Measurements from ENCODE around the gene PFKFB3.
"Not testable (repeated sequence)": the region's sequence is repeated elsewhere in the genome, so short reads cannot be mapped to it uniquely, and the experiment has no call there.

Gene PFKFB3

GRCh38 chr10:6239213-6239991 lies 36.7 kb downstream of the PFKFB3 start:
- peak; percentile 40 for DNase-seq (ENCODE audit: low spot score)
- no peak for TF ChIP-seq CTCF (IDR thresholded peaks at IDR 0.05; ENCODE audit: extremely low read depth, insufficient read depth, missing control alignments)
- in situ Hi-C loops (cut with MboI; ENCODE audit: low pct_unique_long_range_greater_than_20kb, low sequenced_read_pairs, unreplicated experiment) = no loop called here

GRCh38 chr10:6240254-6240653 lies 37.5 kb downstream of the PFKFB3 start:
- TF ChIP-seq CTCF (IDR thresholded peaks at IDR 0.05; ENCODE audit: extremely low read depth, insufficient read depth, missing control alignments) = no peak
- no peak for DNase-seq (ENCODE audit: low spot score)
- in situ Hi-C loops (cut with MboI; ENCODE audit: low pct_unique_long_range_greater_than_20kb, low sequenced_read_pairs, unreplicated experiment) = no loop called here

- in situ Hi-C loops (cut with MboI; ENCODE audit: low pct_unique_long_range_greater_than_20kb, low sequenced_read_pairs, unreplicated experiment) = no loop called here
- DNase-seq (ENCODE audit: low spot score) = no peak
- no peak for TF ChIP-seq CTCF (IDR thresholded peaks at IDR 0.05; ENCODE audit: extremely low read depth, insufficient read depth, missing control alignments)
These were observed 39.4 kb downstream of the PFKFB3 start for GRCh38 chr10:6242089-6242488.

- in situ Hi-C loops (cut with MboI; ENCODE audit: low pct_unique_long_range_greater_than_20kb, low sequenced_read_pairs, unreplicated experiment) = no loop called here
- no peak for TF ChIP-seq CTCF (IDR thresholded peaks at IDR 0.05; ENCODE audit: extremely low read depth, insufficient read depth, missing control alignments)
- DNase-seq (ENCODE audit: low spot score) = no peak
These were observed 41.8 kb downstream of the PFKFB3 start for GRCh38 chr10:6244510-6244909.

- in situ Hi-C loops (cut with MboI; ENCODE audit: low pct_unique_long_range_greater_than_20kb, low sequenced_read_pairs, unreplicated experiment) = no loop called here
- TF ChIP-seq CTCF (IDR thresholded peaks at IDR 0.05; ENCODE audit: extremely low read depth, insufficient read depth, missing control alignments) = no peak
- DNase-seq (ENCODE audit: low spot score) = no peak
These were observed 44.4 kb downstream of the PFKFB3 start for GRCh38 chr10:6247041-6247712.

- in situ Hi-C loops (cut with MboI; ENCODE audit: low pct_unique_long_range_greater_than_20kb, low sequenced_read_pairs, unreplicated experiment); DNase-seq (ENCODE audit: low spot score): not testable (repeated sequence)
These were observed 46.2 kb downstream of the PFKFB3 start for GRCh38 chr10:6248908-6249307.

- DNase-seq (ENCODE audit: low spot score) = no peak
- in situ Hi-C loops (cut with MboI; ENCODE audit: low pct_unique_long_range_greater_than_20kb, low sequenced_read_pairs, unreplicated experiment) = no loop called here
- no peak for TF ChIP-seq CTCF (IDR thresholded peaks at IDR 0.05; ENCODE audit: extremely low read depth, insufficient read depth, missing control alignments)
These were observed 47.0 kb downstream of the PFKFB3 start for GRCh38 chr10:6249698-6250097.
